Activated T-cell treated with anti-CD3 and anti-CD28 coated beads for 24 hours (primary cell): Measurements from ENCODE around the gene GINS2.
A peak's percentile ranks its signal among the peaks of the same experiment; 100 is the strongest.

Experiments used
- DNase-seq: peaks from one replicate; pipeline ENCODE4 v3.0.0-alpha.2; 2020; ENCODE audit warnings: low read depth

Gene GINS2

DNA sequence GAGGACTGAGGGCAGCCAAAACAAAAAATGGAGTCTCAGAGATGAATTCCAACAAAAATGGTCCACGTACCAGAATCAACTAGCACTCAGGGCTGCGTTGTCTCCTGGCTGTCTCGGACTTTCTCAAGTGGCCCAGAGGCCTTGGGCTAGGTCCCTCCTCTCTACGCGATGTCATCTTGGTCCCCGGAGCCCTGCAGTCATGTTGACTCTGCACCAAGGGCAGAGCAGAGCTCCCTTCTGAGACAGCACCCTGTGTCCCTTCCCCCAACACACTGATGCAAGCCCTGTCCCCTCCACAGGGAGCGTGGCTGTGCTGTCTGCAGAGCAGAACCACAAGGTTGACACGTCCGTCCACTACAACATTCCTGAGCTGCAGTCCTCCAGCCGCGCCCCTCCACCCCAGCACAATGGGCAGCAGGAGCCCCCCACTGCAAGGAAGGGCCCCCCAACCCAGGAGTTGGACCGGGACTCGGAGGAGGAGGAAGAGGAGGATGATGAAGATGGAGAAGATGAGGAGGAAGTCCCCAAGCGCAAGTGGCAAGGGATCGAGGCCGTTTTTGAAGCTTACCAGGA lies 20.8 kb downstream of the GINS2 start:
- no peak for DNase-seq

DNA sequence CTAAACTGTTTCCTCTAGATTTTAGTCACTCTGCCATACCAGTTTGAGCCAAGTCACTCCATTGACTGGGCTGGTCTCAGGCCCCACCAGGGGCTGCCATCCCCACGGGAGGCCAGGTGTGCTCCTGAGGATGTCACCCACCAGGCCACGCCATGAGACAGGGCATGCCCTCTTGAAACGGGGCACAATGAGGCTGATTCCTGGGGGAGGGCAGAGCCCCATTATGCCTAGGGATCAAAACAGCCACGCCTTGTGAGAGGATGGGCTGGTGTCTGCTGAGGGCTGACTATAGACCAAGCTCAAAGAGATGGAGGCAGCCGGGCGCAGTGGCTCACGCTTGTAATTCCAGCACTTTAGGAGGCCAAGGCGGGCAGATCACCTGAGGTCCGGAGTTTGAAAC lies 21.5 kb downstream of the GINS2 start:
- DNase-seq = no peak

DNA sequence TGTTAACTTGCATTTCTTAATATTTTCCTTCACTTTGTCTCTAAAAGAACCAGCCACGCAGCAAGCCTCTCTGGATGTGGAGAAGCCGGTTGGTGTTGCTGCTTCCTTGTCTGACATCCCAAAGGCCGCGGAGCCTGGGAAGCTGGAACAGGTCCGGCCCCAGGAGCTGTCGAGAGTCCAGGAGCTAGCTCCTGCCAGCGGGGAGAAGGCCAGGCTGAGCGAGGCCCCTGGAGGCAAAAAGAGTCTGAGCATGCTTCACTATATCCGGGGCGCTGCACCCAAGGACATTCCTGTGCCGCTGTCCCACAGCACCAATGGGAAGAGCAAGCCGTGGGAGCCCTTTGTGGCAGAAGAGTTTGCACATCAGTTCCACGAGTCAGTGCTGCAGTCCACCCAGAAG lies 22.8 kb downstream of the GINS2 start:
- DNase-seq = no peak

DNA sequence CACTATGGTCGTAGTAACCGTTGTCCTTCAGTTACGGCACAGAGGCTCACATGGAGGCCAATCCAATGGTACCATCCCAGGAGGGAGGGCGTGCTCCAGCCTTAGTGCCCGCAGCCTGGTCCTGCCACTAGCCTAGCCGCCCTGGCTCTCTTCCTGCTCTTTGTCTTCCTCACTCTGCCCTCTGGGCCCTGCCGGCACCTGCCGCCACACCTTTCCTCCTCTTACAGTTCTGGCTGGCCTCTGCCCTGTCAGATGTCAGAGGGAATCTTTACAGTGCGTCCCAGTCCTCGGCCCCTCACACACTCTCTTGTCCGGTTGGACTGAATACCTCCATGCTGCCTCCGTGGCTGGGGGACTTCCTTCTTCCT lies 23.4 kb downstream of the GINS2 start:
- no peak for DNase-seq

DNA sequence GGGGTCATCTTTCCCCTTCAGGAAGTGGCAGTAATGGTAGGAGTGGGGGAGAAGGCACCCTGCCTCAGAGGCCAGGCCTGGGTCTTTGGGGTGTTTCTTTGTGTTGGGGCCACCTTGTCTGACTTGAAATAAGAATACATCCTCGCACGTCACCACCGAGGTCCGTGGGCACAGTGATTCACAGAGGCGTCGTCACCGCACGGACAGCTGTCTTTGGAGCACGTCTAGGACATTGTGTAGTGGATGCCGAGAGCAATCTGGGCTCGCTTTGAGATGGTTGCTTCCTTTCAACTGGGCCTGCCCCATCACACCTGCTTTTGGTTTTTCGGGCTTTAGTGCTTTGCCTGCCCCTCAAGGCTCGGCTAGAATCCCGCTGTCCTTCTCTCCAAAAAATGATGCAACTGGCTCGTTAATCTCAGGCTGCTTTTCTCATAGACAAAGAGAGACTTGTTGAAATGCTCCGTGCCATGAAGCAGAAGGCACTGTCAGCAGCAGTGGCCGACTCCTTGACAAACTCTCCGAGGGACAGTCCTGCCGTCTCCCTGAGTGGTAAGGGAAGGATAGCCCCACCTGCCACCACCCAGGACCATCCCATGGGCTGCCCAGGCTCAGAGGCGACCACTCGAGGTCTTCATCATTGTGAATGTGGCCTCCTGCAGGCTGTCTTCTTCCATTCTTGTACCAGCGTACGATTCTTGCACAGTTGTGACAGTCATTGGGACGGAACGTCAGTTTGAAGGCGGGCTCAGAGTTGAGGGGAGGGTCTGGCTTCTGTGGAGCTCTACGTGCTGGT lies 24.0 kb downstream of the GINS2 start:
- no peak for DNase-seq

DNA sequence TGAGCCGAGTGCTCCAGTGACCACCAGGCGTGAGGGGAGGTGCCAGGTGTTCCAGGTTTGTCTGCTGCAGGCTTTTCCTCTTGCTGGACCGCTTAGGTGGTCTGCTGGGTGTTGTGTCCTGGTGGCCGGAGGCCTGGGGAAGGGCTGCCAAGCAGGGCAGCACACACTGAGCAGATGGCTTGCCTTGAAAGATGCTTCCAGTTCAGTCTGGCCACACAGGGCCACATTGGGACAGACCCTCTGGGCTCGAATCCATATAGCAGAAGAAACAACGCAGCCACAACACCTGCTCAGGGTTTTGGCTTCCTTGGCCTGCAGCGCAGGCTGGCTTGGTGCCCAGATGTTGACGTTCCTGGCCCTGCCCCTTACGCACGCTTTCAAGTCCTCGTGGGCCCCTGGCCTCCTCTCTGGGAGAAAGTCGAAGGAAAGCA lies 24.8 kb downstream of the GINS2 start:
- no peak for DNase-seq

DNA sequence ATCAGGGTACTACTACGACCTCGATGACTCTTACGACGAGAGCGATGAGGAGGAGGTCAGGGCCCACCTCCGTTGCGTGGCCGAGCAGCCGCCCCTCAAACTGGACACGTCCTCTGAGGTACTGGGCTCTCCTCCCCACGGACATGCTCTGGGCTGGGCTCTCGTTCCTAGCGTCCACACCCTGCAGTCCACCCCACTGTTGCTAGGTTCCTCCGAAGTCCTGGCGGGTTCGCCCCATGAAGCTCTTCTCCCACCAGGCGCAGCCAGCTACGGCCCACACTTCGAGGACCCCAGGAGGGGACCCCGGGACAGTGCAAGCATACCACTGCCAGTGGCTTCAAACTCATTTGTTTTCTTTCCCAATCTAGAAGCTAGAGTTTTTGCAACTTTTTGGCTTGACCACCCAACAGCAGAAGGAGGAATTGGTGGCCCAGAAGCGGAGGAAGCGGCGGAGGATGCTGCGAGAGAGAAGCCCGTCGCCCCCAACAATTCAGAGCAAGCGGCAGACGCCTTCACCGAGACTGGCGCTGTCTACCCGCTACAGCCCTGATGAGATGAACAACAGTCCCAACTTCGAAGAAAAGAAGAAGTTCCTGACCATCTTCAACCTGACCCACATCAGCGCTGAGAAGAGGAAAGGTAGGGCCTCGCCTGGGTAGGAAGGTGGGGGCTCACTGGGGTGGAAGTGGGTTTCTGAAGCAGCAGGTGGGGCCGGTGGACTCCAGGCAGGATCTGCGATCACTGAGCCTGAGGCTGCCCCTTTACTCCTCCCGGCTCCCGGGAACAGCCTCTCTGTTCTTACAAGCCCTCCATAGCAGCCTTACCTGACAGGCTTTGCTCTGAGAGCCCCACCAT lies 25.6 kb downstream of the GINS2 start:
- DNase-seq = no peak

DNA sequence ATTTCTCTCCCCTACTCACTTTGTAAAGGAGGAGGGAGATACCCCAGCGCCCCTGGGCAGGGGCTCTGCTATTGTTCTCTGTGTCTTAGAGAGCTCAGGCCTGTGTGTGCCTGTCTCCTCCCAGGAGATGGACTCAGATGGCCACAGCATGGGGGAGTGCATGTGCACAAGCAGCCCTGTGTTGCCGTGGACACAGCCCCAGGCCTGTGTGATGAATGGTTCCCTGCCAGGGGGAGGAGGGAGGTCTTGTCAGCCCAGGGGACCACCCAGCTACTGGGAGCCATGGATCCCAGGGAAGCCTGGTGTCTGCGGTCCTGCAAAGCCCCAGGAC lies 26.3 kb downstream of the GINS2 start:
- DNase-seq = no peak

DNA sequence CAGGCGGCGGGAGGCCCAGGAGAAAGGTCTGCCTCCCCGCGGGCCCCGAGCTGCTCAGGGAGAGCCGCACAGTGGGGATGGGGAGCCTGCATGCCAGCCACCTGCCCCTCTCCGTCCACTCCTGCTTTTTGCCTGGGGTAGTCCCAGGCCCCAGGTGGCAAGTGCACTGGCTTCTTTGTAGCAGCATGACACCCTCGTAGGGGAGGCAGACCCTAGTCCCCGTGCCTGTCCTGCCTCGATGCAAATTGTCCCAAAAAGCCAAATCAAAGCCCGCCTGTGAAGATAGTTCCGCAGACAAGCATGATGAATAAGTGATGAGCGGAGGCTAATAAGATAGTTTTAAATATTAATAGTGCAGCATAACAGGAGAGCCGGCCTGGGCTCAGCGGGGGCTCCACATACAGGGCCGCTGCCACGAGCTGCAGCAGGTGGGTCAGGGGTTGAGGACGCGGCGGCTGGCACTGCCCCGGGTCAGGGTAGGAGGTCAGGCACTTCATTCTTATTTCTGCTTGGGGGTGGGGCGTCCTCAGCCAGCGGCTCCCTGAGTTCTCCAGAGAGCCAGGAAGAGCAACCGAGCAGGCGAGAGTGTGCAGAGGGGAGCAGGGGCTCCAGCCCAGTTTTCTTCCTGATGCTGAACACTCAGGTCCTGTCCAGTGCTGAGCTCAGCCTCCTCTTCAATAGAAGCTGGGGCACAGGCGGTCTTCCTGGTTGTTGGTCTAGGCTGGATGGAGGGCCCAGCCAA lies 26.8 kb downstream of the GINS2 start:
- DNase-seq = no peak

DNA sequence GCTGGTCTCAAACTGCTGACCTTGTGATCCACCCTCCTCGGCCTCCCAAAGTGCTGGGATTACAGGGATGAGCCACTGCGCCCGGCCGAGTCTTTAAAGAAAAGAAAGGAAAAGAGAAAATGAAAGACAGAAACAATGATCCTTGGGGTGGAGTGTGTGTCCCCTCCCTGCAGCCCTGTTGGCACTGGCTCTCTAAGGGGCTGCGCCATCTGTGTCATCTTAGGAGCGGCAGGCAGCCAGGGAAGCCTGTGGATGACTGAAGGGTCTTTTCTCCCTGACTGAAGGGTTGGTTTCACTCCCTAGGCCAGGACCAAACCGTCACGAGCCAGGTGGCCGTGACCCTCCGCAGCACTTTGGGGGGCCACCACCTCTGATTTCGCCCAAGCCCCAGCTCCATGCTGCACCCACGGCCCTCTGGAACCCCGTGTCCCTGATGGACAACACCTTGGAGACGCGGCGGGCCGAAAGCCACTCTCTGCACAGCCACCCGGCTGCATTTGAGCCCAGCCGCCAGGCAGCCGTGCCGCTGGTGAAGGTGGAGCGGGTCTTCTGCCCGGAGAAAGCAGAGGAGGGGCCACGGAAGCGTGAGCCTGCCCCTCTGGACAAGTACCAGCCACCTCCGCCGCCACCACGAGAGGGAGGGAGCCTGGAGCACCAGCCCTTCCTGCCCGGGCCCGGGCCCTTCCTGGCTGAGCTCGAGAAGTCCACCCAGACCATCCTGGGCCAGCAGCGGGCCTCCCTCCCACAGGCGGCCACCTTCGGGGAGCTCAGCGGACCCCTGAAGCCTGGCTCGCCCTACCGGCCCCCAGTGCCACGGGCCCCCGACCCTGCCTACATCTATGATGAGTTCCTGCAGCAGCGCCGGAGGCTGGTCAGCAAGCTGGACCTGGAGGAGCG lies 27.7 kb downstream of the GINS2 start:
- DNase-seq = no peak

DNA sequence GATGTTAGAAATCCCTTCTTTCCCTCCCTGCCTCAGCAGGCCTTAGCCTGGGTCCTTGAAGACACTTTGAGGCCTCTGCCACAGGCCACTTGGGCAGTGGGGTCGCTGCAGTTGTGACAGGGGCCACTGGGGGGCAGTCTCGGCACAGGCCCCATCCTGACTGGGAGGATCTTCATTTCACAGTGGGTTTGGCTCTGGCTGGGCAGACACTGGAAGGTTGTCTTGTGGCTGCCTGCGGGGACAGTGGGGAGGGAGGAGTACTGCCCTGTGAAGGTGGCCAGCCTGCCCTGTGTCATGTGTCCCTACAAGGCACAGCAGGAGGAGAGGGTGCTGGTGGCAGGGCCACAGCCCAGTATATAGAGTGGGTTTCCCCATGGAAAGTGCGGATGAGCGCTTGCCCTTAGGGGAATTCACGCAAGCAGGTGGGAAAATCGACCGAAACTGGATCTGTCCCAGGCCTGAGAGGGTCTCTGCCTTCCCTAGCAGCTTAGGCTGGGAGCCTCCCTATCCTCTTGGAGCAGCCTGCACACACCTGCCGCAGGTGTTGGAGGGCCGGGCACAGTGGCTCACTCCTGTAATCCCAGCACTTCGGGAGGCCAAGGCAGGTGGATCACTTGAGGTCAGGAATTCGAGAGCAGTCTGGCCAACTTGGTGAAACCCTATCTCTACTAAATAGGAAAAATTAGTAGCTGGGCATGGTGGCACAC lies 28.8 kb downstream of the GINS2 start:
- peak; percentile 57 for DNase-seq

DNA sequence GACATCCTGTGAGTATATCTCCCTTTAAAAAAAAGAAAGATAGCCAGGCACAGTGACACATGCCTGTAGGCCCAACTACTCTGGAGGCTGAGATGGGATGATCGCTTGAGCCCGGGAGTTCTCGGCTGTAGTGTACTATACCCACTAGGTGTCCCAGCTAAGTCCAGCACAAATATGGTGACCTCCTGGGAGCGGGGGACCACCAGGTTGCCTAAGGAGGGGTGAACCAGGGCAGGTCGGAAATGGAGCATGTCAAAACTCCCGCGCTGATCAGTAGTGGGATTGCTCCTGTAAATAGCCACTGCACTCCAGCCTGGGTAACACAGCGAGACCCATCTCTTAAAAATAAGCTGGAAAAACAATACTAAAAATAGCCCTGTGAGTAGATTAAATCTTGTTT lies 29.4 kb downstream of the GINS2 start:
- no peak for DNase-seq

DNA sequence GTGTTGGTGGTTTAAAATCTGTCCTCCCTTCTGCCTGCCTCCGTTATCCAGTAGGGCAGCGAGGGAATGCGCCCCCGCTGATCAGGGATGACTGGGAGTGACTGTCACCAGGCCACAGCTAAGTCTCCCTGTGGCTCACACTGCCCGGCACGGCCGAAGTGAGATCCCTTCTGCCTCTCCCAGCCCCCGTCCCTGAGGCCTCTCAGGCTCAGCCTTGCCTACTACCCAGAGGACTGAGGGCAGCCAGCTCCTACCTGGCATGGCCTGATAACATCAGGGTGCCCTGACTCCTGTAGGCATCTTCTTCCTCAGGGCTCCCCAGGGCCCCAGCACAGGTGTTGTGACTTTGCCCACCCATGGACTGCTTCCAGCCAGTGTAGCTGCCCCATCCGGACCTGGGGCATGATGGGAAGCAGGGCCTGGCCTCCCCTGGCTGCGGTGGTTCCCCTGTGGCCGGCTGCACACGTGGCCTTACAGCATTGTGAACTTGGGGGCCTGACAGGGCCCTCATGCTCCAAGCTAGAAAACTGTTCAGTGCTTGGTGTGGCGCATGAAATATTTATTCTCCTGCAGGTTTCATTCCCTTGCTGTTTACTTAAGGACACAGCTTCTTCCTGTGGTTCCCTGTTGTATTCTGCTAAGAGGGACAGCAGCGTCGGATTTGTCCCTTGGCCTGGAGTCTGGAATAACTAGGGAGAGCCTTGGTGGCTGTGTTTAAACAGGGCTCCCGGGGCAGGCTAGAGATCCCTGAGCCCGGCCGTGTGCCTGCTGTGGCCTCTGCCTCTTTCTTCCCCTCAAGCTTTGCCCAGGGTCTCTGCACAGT lies 30.0 kb downstream of the GINS2 start:
- no peak for DNase-seq

DNA sequence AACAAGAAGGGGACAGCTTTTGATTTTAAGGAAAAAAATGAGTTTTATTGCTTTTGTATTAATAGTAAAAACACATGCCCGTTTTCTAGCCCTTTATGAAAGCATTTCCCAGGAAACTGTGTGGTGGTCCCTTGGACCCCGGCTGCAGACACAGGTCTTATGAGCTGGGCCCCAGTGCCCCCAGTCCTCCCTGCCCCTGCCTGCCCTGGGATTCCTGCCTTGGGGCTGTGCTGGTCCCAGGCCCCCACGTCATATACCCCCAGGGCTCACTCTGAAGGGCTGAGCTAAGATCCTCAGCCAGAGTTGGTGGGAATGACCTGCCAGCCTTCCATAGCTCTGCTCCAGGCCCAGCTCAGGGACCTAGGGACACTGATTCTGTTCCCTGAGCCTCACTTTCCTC lies 30.8 kb downstream of the GINS2 start:
- no peak for DNase-seq

DNA sequence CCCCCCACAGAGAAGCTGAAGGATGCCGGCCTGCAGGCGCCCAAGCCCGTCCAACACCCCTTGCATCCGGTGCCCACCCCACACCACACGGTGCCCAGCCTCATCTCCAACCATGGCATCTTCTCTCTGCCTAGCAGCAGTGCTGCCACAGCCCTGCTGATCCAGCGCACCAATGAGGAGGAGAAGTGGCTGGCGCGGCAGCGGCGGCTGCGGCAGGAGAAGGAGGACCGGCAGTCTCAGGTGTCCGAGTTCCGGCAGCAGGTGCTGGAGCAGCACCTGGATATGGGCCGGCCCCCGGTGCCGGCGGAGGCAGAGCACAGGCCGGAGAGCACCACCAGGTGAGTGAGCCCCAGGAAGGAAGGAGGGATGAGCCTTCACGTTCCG lies 31.5 kb downstream of the GINS2 start:
- DNase-seq = no peak

DNA sequence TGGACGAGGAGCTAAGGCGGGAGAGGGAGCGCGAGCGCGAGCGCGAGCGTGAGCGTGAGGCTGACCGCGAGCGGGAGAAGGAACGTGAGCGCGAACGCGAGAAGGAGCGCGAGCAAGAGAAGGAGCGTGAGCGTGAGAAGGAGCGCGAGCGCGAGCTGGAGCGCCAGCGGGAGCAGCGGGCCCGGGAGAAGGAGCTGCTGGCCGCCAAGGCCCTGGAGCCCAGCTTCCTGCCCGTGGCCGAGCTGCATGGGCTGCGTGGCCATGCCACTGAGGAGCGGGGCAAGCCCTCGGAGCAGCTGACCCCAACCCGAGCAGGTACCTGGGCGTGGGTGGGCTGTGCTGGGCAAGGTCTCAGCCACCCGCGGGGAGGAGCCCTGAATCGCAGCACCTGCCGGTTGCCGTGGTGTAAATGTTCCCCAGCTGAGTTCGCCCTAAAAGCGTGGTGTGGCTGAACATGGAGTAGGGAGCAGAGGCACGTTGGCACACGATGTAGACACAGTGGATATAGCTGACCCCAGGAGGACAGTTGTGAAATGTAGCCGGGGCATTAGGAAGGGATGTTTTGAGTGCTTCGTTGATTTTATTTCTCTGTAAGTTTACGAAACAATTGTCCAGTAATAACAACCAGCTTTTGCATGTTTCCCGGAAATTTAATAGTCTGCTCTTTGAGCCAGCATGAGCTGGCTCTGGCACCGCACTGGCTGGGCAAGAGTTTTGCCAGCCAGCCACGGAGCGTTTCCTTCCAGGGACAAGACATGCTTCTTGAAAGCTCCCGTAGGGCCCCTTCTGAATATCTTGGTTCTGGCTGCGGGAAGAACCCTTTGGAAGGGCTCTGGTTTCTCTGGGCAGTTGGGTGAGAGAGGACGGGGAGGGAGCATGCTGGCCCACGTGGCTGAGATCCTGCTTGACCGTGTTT lies 32.1 kb downstream of the GINS2 start:
- DNase-seq = no peak

DNA sequence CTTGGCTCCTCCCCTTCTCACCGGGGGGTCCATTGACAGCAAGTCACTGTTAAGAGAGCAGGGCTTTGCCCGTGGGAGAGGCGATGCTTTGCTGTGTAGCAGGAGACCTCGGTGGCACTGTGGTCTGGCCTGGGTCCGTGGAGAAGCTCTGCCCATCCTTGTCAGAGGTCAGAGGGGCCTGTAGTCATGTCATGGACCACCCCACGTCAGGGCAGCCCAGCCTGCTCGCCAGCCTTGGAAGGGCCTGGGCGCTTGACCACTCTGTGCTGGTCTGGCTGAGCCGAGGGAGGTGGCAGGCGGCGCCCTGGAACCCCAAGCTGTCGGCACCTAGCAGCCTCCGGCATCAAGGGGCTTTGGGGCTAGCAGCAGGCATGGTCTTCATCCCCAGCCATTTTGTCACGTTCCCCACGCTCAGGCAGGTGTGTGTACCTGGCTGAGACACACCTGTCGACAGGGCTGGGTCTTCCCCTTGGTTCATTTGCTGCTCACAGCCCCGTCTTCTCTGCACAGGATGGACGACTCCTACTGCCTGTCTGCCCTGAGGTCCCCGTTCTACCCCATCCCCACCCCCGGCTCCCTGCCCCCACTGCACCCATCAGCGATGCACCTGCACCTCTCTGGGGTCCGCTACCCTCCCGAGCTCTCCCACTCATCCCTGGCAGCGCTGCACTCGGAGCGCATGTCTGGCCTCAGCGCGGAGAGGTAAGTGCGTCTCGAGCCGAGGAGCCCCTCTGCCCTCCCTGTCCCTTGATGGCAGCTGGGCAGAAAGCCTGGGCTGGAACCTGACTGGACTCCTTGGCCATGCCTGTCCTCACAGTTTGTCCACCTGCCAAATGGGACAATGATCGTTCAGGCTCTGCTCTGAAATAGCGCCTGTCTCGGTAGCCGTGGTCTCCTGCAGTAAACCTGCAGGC lies 33.3 kb downstream of the GINS2 start:
- DNase-seq = no peak
